BLaER1 treated with 17β-estradiol and CSF1 and Interleukin-3, amounts not matched to agents 10 nM and 100 nM (cell line): ENCODE data around the gene AKR1B1.

Experiments
- H3K27ac ChIP-seq, 11 experiments: shearing (Covaris generic); formaldehyde crosslinking; 2 replicates each; pipeline ENCODE4 v1.8.1; 2022
- H3K27me3 ChIP-seq, 11 experiments: shearing (Covaris generic); formaldehyde crosslinking; 2 replicates each; pipeline ENCODE4 v1.8.1; 2022
- H3K36me3 ChIP-seq, 11 experiments: shearing (Covaris generic); formaldehyde crosslinking; 2 replicates each; pipeline ENCODE4 v1.8.1; 2022
- H3K4me1 ChIP-seq, 10 experiments: shearing (Covaris generic); formaldehyde crosslinking; 2 replicates each; pipeline ENCODE4 v1.8.1; 2022
- H3K4me2 ChIP-seq, 11 experiments: shearing (Covaris generic); formaldehyde crosslinking; 2 replicates each; pipeline ENCODE4 v1.8.1; 2022
- H3K4me3 ChIP-seq, 10 experiments: shearing (Covaris generic); formaldehyde crosslinking; 2 replicates each; pipeline ENCODE4 v1.8.1; 2022
- H3K9ac ChIP-seq, 11 experiments: shearing (Covaris generic); formaldehyde crosslinking; 2 replicates each; pipeline ENCODE4 v1.8.1; 2022
- H3K9me3 ChIP-seq, 11 experiments: shearing (Covaris generic); formaldehyde crosslinking; replicated peaks in 1 of 11; 2 replicates each; pipeline ENCODE4 v1.8.1; 2022
- H4K20me1 ChIP-seq, 11 experiments: shearing (Covaris generic); formaldehyde crosslinking; 2 replicates each; pipeline ENCODE4 v1.8.1; 2022
- Cebpa-rat ChIP-seq, 11 experiments: shearing (Covaris generic); IDR thresholded peaks; 2 replicates each; pipeline ENCODE4 v1.8.1; 2022

Gene AKR1B1

GRCh38 chr7:134435161-134435920 lies 23.6 kb downstream of the AKR1B1 start:
- no peak overlapping the region for H3K4me3 ChIP-seq
- peaks cover 4 to 21% (median 13%) of the 10 kb centered on the region in 11 experiments; a peak in 14 of 22 replicates for H3K9me3 ChIP-seq
- H3K9ac ChIP-seq = no peak overlapping the region
- no peak overlapping the region for H3K27ac ChIP-seq
- H3K36me3 ChIP-seq = peaks cover 12 to 27% (median 20%) of the 10 kb centered on the region in 11 experiments
- no peak for TF ChIP-seq Cebpa-rat (IDR thresholded peaks at IDR 0.05)
- H3K4me1 ChIP-seq = peaks cover 17 to 24% (median 21%) of the 10 kb centered on the region in 10 experiments
- H4K20me1 ChIP-seq = no peaks in the 10 kb centered on the region
- H3K4me2 ChIP-seq = no peak overlapping the region
- no peaks in the 10 kb centered on the region for H3K27me3 ChIP-seq

GRCh38 chr7:134434701-134435100 lies 24.2 kb downstream of the AKR1B1 start:
- Histone ChIP-seq H3K27ac (no peak overlapping the region), H3K27me3 (no peaks in the 10 kb centered on the region), H3K4me1 (peaks cover 19 to 30% (median 21%) of the 10 kb centered on the region in 10 experiments), H3K9ac (no peak overlapping the region), H4K20me1 (no peaks in the 10 kb centered on the region), H3K4me3 (no peak overlapping the region), H3K36me3 (peaks cover 6 to 20% (median 14%) of the 10 kb centered on the region in 11 experiments; a peak in 21 of 22 replicates), H3K4me2 (no peak overlapping the region), H3K9me3 (peaks cover 4 to 21% (median 13%) of the 10 kb centered on the region in 11 experiments; a peak in 14 of 22 replicates)
- TF ChIP-seq Cebpa-rat (IDR thresholded peaks at IDR 0.05) = no peak

- H3K4me2 ChIP-seq = peak overlapping the region; percentile 71 to 90 (median 83); a peak in 19 of 22 replicates
- TF ChIP-seq Cebpa-rat (IDR thresholded peaks at IDR 0.05) = no peak
Measured at GRCh38 chr7:134433430-134433829, 25.5 kb downstream of the AKR1B1 start.

GRCh38 chr7:134432296-134433152 lies 26.4 kb downstream of the AKR1B1 start:
- Histone ChIP-seq H3K27me3 (no peaks in the 10 kb centered on the region), H4K20me1 (no peaks in the 10 kb centered on the region), H3K36me3 (no peaks in the 10 kb centered on the region), H3K9me3 (peaks cover 0 to 10% (median 0%) of the 10 kb centered on the region in 11 experiments; a peak in 5 of 22 replicates), H3K4me1 (peaks cover 19 to 42% (median 21%) of the 10 kb centered on the region in 10 experiments), H3K27ac (peak overlapping the region in 9 of 11 experiments; percentile 8 to 72 (median 45); a peak in 16 of 22 replicates), H3K9ac (peak overlapping the region; percentile 28 to 74 (median 65); a peak in 20 of 22 replicates), H3K4me3 (peak overlapping the region; percentile 36 to 66 (median 49); a peak in 19 of 20 replicates), H3K4me2 (peak overlapping the region; percentile 71 to 90 (median 83))
- TF ChIP-seq Cebpa-rat (IDR thresholded peaks at IDR 0.05) = no peak

More at GRCh38 chr7:134433430-134433829, 25.5 kb downstream of the AKR1B1 start:
- Histone ChIP-seq H3K9ac (no peak overlapping the region; a peak in 1 of 22 replicates), H4K20me1 (no peaks in the 10 kb centered on the region), H3K27ac (no peak overlapping the region), H3K4me3 (no peak overlapping the region), H3K27me3 (no peaks in the 10 kb centered on the region), H3K4me1 (peaks cover 19 to 42% (median 21%) of the 10 kb centered on the region in 10 experiments), H3K36me3 (peaks cover 0 to 7% (median 1%) of the 10 kb centered on the region in 11 experiments; a peak in 11 of 22 replicates), H3K9me3 (peaks cover 0 to 12% (median 2%) of the 10 kb centered on the region in 11 experiments; a peak in 9 of 22 replicates)

- peaks cover 19 to 42% (median 21%) of the 10 kb centered on the region in 10 experiments for H3K4me1 ChIP-seq
- H3K36me3 ChIP-seq = no peaks in the 10 kb centered on the region
- peak overlapping the region in 7 of 11 experiments; percentile 44 to 74 (median 70); a peak in 6 of 22 replicates for H3K9ac ChIP-seq
- peaks cover 0 to 4% (median 0%) of the 10 kb centered on the region in 11 experiments; a peak in 5 of 22 replicates for H3K9me3 ChIP-seq
- H3K4me2 ChIP-seq = peak overlapping the region; percentile 71 to 90 (median 83)
- TF ChIP-seq Cebpa-rat (IDR thresholded peaks at IDR 0.05) = no peak
- H3K27me3 ChIP-seq = no peaks in the 10 kb centered on the region
- peak overlapping the region in 2 of 11 experiments; percentile 42 to 72; a peak in 1 of 22 replicates for H3K27ac ChIP-seq
- peak overlapping the region; percentile 36 to 66 (median 49); a peak in 16 of 20 replicates for H3K4me3 ChIP-seq
- H4K20me1 ChIP-seq = no peaks in the 10 kb centered on the region
Measured at GRCh38 chr7:134431815-134432214, 27.1 kb downstream of the AKR1B1 start.

- peaks cover 19 to 42% (median 21%) of the 10 kb centered on the region in 10 experiments for H3K4me1 ChIP-seq
- no peaks in the 10 kb centered on the region for H3K9me3 ChIP-seq
- no peaks in the 10 kb centered on the region for H3K27me3 ChIP-seq
- no peaks in the 10 kb centered on the region for H4K20me1 ChIP-seq
- no peak for TF ChIP-seq Cebpa-rat (IDR thresholded peaks at IDR 0.05)
- peak overlapping the region in 3 of 11 experiments; percentile 27 to 70 (median 51); a peak in 5 of 22 replicates for H3K4me2 ChIP-seq
- H3K9ac ChIP-seq = no peak overlapping the region
- 0 out of 22 replicates have a peak overlapping the region, but pooled peaks of 1 of the 11 experiments have one; percentile 4 for H3K27ac ChIP-seq
- H3K36me3 ChIP-seq = no peaks in the 10 kb centered on the region
- no peak overlapping the region for H3K4me3 ChIP-seq
Measured at GRCh38 chr7:134429481-134429880, 29.4 kb downstream of the AKR1B1 start.

- H4K20me1 ChIP-seq = no peaks in the 10 kb centered on the region
- H3K27ac ChIP-seq = peak overlapping the region in 2 of 11 experiments; percentile 4 to 12; a peak in 1 of 22 replicates
- no peaks in the 10 kb centered on the region for H3K27me3 ChIP-seq
- peaks cover 19 to 42% (median 21%) of the 10 kb centered on the region in 10 experiments for H3K4me1 ChIP-seq
- H3K4me3 ChIP-seq = no peak overlapping the region
- peak overlapping the region in 3 of 11 experiments; percentile 27 to 70 (median 51); a peak in 4 of 22 replicates for H3K4me2 ChIP-seq
- peak in 2 of 11 experiments; percentile 16 to 55; a peak in 2 of 22 replicates for TF ChIP-seq Cebpa-rat (IDR thresholded peaks at IDR 0.05)
- peaks cover 0 to 2% (median 0%) of the 10 kb centered on the region in 11 experiments; a peak in 2 of 22 replicates for H3K9me3 ChIP-seq
- H3K36me3 ChIP-seq = no peaks in the 10 kb centered on the region
- H3K9ac ChIP-seq = no peak overlapping the region
Measured at GRCh38 chr7:134428942-134429341, 30.0 kb downstream of the AKR1B1 start.

- no peaks in the 10 kb centered on the region for H3K36me3 ChIP-seq
- H3K4me3 ChIP-seq = no peak overlapping the region
- TF ChIP-seq Cebpa-rat (IDR thresholded peaks at IDR 0.05) = no peak
- peaks cover 0 to 8% (median 0%) of the 10 kb centered on the region in 11 experiments; a peak in 2 of 22 replicates for H3K9me3 ChIP-seq
- no peak overlapping the region for H3K27ac ChIP-seq
- no peak overlapping the region for H3K4me2 ChIP-seq
- no peak overlapping the region for H3K9ac ChIP-seq
- peaks cover 14 to 35% (median 15%) of the 10 kb centered on the region in 10 experiments for H3K4me1 ChIP-seq
- no peaks in the 10 kb centered on the region for H3K27me3 ChIP-seq
- no peaks in the 10 kb centered on the region for H4K20me1 ChIP-seq
Measured at GRCh38 chr7:134427896-134428295, 31.0 kb downstream of the AKR1B1 start.
